Upper lobe of left lung (tissue), 4 donors: ENCODE results near the gene HS3ST3A1.

Experiments
- CTCF ChIP-seq, 6 experiments: fragments of 450-650 bp in 4 of 6; fragments of 200-600 bp in 2 of 6; sonication (generic) in 2 of 6; IDR thresholded peaks; one replicate each; pipeline ENCODE4 v1.5.1; 2016 to 2019; ENCODE audit warnings: antibody characterized with exemption in 6 of 6
- EP300 ChIP-seq, 4 donors: sonication (generic); formaldehyde crosslinking; IDR thresholded peaks; one replicate each; pipeline ENCODE4 v1.5.1; 2017; ENCODE audit warnings: antibody characterized with exemption in 4 of 4, control low read depth in 2 of 4
- POLR2A ChIP-seq, 4 donors: fragments of 450-650 bp; IDR thresholded peaks; one replicate each; pipeline ENCODE4 v1.5.1; 2016 to 2017; ENCODE audit warnings: antibody characterized with exemption in 4 of 4, mild to moderate bottlenecking in 2 of 4

GRCh38 chr17:13521784-13522183, 79.9 kb downstream of the HS3ST3A1 start:
- TF ChIP-seq CTCF (IDR thresholded peaks at IDR 0.05) (no peak), EP300 (IDR thresholded peaks at IDR 0.05) (no peak), POLR2A (IDR thresholded peaks at IDR 0.05) (no peak)
